Occipital lobe (tissue), 2 donors: ENCODE results near the gene ADRA2A. TPM values are rescaled to one million over a fixed set of nuclear protein-coding genes. Genes with fewer than 3 reads are reported as not detected.
A peak's percentile ranks its signal among the peaks of the same experiment; 100 is the strongest.

Source experiments
- DNase-seq: peaks from one replicate; lab custom pipeline; 2025; lab: John Stamatoyannopoulos, UW
- total RNA-seq: library from RNA; depleted of rRNA; stranded (reverse); fragments of >200 nt; gene quantifications from one replicate; pipeline ENCODE4 v1.2.3, GENCODE V29; 2014

ADRA2A gene
- total RNA-seq = 15.9 TPM

- DNase-seq = peak; percentile 31
Measured at GRCh38 chr10:111076682-111077478, at the start of gene ADRA2A. Gene ADRA2A (plus strand): TSS chr10:111077029. CDS start chr10:111077997, 968 bp downstream.

DNA sequence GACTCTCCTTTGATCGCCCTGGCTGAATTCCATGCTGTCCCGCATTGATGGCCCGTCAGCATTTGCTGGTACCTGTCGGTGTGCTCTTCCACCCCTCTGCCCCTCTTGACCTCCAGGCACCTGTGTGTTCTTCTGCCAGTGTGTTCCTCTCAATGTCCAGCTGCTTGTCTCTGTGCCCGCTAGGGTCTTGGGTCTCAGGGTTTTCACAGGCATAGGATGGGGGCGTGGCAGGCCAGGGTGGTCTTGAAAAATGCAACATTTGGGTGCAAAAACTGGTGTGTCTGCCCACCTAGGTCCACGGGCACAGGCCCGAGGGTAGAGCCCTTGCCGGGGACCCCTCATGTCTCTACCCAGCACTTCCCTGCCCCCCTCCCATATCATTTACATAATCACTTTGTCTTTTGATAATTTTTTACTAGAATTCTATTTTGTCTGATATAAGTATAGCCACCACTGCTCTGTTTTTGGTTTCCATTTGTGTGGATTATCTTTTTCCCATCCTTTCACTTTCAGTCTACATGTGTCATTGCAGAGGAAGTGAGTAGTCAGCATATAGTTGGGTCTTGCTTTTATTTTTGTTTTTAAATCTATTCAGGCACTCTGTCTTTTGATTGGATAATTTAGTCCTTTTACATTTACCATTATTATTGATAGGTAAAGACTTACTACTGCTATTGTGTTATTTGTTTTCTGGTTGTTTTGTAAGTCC is 46.6 kb upstream of the ADRA2A start:
- no peak for DNase-seq

GRCh38 chr10:111034598-111035310 is 42.1 kb upstream of the ADRA2A start:
- DNase-seq = no peak

GRCh38 chr10:111035542-111035941 is 41.3 kb upstream of the ADRA2A start:
- no peak for DNase-seq

DNA sequence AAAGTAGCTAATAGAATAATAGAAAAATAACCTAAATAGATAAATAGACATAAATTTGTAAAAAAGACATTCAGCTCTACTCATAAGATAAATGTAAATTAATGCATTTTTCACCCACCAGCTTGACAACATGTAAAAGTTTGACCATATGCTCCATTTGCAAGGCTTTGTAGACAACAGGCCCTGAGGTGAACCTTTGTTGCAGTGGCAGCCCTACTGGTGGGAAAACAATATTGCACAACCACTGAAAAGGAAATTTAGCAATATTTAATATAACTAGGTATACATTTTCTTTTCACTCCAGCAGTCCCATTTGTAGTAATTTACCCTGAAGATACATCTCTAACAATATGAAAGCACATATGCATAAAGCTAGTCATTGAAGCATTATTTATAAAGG is 39.0 kb upstream of the ADRA2A start:
- DNase-seq = no peak

DNA sequence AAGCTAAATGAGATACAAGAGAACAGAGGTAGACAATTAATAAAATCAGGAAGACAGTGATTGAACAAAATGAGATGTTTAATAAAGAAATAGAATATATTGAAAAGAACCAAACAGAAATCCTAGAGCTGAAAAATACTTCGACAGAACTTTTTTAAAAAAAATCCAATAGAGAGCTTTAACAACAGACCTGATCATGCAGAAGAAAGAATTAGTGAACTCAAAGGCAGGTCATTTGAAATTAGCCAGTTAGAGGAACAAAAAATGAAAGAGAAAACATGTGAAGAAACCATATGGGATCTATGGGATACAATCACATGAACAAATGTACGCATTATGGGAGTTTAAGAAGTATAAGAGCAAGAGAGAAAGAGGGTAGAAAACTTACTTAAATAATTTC is 37.3 kb upstream of the ADRA2A start:
- no peak for DNase-seq

DNA sequence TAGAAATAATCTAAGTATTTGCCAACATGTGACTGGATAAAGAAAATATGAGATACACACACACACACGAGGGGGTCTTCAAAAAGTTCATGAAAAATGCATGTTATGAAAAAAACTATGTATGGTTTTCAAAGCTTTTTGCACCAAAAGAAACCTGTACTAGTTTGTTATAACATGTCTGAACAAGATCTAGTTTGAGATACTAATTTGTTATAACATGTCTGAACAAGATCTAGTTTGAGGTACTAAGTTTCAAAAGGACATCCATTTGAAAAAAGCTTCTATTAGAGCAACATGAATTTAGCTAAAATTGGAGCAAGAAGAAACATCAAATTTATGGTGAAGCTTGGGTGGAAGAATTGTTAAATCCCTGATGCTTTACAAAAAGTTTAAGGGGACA is 19.8 kb upstream of the ADRA2A start:
- DNase-seq = no peak

- no peak for DNase-seq
Measured at GRCh38 chr10:111063471-111063870, 13.4 kb upstream of the ADRA2A start.

GRCh38 chr10:111072232-111072631 is 4.6 kb upstream of the ADRA2A start:
- DNase-seq = no peak

GRCh38 chr10:111075577-111076185 is 1.1 kb upstream of the ADRA2A start:
- DNase-seq = no peak

DNA sequence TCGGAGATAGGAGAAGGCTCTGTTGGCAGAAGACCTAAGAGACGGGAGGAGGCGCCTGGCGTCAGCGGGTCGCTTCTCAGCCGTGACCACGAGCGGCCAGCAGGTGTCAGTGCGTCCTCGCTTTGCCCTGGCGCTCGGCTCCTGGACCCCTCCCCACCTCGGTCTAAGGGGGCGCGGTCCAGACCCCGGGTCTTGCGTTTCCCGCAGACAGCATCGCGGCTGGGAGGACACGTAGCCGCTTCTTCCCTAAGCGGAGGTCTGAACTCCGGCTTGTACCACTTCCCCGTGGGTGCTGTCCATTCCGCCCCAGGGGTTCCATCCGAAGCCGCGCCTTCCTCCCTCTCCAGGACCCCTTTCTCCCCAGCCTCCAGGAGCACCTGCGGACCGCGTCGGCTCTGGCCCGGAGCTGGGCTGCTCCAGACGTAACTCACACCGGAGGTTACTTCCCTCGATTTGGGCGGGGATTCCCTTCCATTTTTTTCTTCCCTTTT is 593 bp upstream of the ADRA2A start:
- DNase-seq = no peak

DNA sequence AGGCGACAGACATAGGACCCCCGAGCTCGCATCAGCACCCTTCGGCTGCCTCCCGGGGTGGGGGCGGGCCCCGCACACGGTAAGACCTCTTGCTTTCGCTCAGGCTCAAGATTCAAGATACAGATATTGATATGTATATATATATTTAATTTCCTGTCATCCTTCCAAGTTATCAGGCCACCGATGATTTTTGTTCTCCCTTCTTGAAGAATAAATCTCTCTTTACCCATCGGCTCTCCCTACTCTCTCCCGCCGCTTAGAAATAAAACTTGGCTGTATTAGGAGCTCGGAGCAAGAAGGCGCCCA is 603 bp downstream of the ADRA2A start:
- no peak for DNase-seq

DNA sequence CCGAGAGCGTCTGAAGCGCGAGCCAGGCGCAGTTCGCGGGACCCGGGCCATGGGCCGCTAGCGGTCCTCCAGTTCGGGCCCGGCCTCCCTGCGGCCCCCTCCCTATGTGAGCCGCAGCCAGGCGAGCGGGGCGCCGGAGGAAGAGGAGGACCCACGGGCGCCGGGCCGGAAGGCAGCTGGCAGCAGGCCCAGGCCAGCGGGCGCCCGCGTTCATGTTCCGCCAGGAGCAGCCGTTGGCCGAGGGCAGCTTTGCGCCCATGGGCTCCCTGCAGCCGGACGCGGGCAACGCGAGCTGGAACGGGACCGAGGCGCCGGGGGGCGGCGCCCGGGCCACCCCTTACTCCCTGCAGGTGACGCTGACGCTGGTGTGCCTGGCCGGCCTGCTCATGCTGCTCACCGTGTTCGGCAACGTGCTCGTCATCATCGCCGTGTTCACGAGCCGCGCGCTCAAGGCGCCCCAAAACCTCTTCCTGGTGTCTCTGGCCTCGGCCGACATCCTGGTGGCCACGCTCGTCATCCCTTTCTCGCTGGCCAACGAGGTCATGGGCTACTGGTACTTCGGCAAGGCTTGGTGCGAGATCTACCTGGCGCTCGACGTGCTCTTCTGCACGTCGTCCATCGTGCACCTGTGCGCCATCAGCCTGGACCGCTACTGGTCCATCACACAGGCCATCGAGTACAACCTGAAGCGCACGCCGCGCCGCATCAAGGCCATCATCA is 1.1 kb downstream of the ADRA2A start:
- no peak for DNase-seq

DNA sequence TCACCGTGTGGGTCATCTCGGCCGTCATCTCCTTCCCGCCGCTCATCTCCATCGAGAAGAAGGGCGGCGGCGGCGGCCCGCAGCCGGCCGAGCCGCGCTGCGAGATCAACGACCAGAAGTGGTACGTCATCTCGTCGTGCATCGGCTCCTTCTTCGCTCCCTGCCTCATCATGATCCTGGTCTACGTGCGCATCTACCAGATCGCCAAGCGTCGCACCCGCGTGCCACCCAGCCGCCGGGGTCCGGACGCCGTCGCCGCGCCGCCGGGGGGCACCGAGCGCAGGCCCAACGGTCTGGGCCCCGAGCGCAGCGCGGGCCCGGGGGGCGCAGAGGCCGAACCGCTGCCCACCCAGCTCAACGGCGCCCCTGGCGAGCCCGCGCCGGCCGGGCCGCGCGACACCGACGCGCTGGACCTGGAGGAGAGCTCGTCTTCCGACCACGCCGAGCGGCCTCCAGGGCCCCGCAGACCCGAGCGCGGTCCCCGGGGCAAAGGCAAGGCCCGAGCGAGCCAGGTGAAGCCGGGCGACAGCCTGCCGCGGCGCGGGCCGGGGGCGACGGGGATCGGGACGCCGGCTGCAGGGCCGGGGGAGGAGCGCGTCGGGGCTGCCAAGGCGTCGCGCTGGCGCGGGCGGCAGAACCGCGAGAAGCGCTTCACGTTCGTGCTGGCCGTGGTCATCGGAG is 1.8 kb downstream of the ADRA2A start:
- no peak for DNase-seq

DNA sequence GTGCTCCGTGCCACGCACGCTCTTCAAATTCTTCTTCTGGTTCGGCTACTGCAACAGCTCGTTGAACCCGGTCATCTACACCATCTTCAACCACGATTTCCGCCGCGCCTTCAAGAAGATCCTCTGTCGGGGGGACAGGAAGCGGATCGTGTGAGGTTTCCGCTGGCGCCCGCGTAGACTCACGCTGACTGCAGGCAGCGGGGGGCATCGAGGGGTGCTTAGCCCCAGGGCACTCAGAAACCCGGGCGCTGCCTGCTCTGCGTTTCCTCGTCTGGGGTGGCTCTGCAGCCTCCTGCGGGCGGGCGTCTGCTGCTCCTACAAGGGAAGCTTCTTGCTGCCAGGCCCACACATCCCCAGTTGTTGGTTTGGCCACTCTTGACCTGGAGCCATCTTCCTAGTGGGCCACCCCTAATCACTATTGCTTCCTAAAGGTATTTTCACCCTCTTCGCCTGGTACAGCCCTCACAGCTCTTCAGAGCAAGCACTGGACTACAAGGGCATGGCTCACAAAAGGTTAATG is 2.5 kb downstream of the ADRA2A start:
- no peak for DNase-seq

DNA sequence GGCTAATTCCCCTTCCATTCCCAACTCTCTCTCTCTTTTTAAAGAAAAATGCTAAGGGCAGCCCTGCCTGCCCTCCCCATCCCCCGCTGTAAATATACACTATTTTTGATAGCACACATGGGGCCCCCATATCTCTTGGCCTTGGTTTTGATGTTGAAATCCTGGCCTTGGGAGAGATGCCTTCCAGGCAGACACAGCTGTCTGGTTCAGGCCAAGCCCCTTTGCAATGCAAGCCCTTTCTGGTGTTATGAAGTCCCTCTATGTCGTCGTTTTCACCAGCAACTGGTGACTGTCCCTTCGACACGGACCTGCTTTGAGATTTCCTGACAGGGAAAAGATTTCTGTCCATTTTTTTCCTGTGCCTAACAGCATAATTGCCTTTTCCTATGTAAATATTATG is 3.0 kb downstream of the ADRA2A start:
- DNase-seq = no peak

DNA sequence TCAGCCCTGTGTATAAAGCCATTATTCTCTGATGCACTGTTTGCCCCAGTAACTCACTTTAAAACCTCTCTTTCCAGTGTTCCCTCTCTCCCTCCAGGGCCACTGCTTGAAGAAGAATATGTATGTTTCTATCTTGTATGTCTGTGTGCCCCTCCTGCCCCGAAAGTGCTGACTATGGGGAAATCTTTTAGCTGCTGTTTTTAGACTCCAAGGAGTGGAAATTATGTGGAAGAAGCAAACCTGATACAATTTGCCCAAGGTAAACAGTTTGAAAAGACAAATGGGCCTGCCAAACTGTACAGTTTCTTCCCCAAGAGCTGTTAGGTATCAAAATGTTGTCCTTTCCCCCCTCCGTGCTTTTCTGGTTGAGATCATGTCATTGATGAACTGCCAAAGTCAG is 3.4 kb downstream of the ADRA2A start:
- DNase-seq = no peak

- no peak for DNase-seq
Measured at GRCh38 chr10:111081595-111081994, 4.8 kb downstream of the ADRA2A start.

GRCh38 chr10:111082102-111082975 is 5.5 kb downstream of the ADRA2A start:
- no peak for DNase-seq
